ENCODE measurements around the gene KCNQ1.

GRCh38 chr11:2431395-2431794 lies 13.4 kb upstream of the KCNQ1 start:
- TF ChIP-seq POLR2A (IDR thresholded peaks at IDR 0.05; ENCODE audit: low read depth, low read length) = no peak
- TF ChIP-seq POLR2AphosphoS5 (IDR thresholded peaks at IDR 0.05; ENCODE audit: low read depth, low read length) = no peak
- TF ChIP-seq TAF1 (IDR thresholded peaks at IDR 0.05; ENCODE audit: borderline replicate concordance, low read depth, low read length) = no peak

Measured in GM12892 (cell line).